Esophagus (tissue), 2 donors: ENCODE data around the gene TTC34. TPM values are rescaled to one million over a fixed set of nuclear protein-coding genes. Genes with fewer than 3 reads are reported as not detected.

ENCODE experiments used
- H3K27ac ChIP-seq, 2 donors: one replicate each; pipeline ENCODE4 v1.5.1; 2013; ENCODE audit warnings: low read depth in 2 of 2, mild to moderate bottlenecking in 2 of 2, inconsistent platforms in 1 of 2, low read length in 1 of 2, moderate library complexity in 1 of 2
- H3K27me3 ChIP-seq, 2 donors: one replicate each; pipeline ENCODE4 v1.6.1; 2013; ENCODE audit warnings: low read length in 2 of 2, control low read depth in 1 of 2, mild to moderate bottlenecking in 1 of 2; ENCODE audit not compliant: insufficient read depth in 2 of 2, control insufficient read depth in 1 of 2
- H3K36me3 ChIP-seq, 2 donors: one replicate each; pipeline ENCODE4 v1.6.1; 2013; ENCODE audit warnings: low read length in 1 of 2; ENCODE audit not compliant: control insufficient read depth in 2 of 2, insufficient read depth in 2 of 2
- H3K4me1 ChIP-seq, 2 donors: one replicate each; pipeline ENCODE4 v1.6.1; 2013; ENCODE audit warnings: low read length in 1 of 2; ENCODE audit not compliant: control insufficient read depth in 2 of 2, insufficient read depth in 2 of 2
- H3K4me3 ChIP-seq, 2 donors: one replicate each; pipeline ENCODE4 v1.5.1; 2013; ENCODE audit warnings: low read length in 2 of 2, mild to moderate bottlenecking in 2 of 2, low read depth in 1 of 2, moderate library complexity in 1 of 2
- H3K9me3 ChIP-seq, 2 donors: one replicate each; pipeline ENCODE4 v1.6.1; 2013; ENCODE audit warnings: mild to moderate bottlenecking in 2 of 2, low read depth in 1 of 2, low read length in 1 of 2, moderate library complexity in 1 of 2; ENCODE audit not compliant: control insufficient read depth in 2 of 2, insufficient read depth in 1 of 2
- WGBS, 2 donors: extraction: QIAGEN DNeasy Blood & Tissue Kit; methylation state at CpG; one replicate each; pipeline ENCODE4 v1.1.7; 2013; 5-methylcytosine and 5-hydroxymethylcytosine counted together
- polyA plus RNA-seq, 2 donors: library from polyadenylated mRNA; stranded (reverse); fragments of 200-250 nt; gene quantifications; one replicate each; pipeline ENCODE4 v1.2.3, GENCODE V29; 2013
- donor health status: healthy with polysubstance abuse.
- donor health status: Bipolar disorder and iron deficiency.

Gene TTC34
- polyA plus RNA-seq, 2 donors: 0.02 to 0.20 TPM

DNA sequence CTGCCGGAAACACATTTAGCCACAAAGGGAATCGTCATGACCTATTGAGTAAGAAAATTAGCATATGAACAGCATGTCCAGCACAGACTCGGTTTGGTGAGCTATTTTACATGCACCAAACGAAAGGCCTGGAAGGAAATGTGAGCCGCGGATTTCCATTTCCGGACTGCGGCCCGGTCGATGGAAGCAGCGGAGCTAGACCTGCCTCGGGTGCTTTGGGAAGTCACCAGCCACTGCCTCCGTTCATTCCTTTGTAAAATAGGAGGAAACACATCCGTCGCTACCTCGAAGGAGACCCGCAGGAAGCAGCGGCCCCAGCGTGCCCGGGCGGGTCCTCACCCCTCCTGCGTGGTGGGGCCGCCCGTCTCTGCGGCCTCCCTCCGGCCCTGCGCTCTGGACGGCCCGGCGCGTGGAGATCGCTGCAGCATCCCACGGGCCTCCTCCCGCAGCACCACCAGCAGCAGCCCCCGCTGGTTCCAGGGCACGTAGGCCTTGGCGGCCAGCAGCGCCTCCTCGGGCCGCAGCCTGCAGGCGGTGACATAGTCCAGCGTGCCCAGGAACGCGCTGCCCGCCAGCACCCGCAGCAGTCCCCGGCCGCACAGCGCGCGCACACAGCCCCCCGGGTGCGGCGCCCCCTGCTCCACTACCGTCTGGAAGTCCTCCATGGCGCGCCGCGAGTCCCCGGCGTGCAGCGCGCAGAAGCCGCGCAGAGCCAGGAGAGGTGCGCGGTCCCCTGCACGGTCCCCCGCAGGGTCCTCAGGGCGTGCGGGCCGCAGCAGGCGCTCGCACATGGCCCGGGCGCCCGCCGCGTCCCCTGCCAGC, 12.1 kb downstream of the TTC34 start:
- peaks cover 6 to 11% of the 10 kb centered on the region in 2 donors for H3K9me3 ChIP-seq
- H3K27ac ChIP-seq: no peak overlapping the region
- H3K4me1 ChIP-seq: no peaks in the 10 kb centered on the region
- WGBS, 2 donors: 10 to 12% methylated on average over 76 to 79 of the region's 79 CpGs
- no peaks in the 10 kb centered on the region for H3K36me3 ChIP-seq
- no peak overlapping the region for H3K4me3 ChIP-seq
- peaks cover 4 to 20% of the 10 kb centered on the region in 2 donors for H3K27me3 ChIP-seq

GRCh38 chr1:2788506-2789163, 12.9 kb downstream of the TTC34 start:
- no peaks in the 10 kb centered on the region for H3K4me1 ChIP-seq
- no peaks in the 10 kb centered on the region for H3K36me3 ChIP-seq
- 59 to 60% methylated on average over 19 of the region's 19 CpGs for WGBS, 2 donors
- no peak overlapping the region for H3K4me3 ChIP-seq
- H3K27me3 ChIP-seq: peaks cover 4 to 20% of the 10 kb centered on the region in 2 donors
- peaks cover 6 to 10% of the 10 kb centered on the region in 2 donors for H3K9me3 ChIP-seq
- no peak overlapping the region for H3K27ac ChIP-seq

GRCh38 chr1:2787163-2787911, 14.2 kb downstream of the TTC34 start:
- WGBS, 2 donors: 72 to 73% methylated on average over 26 of the region's 26 CpGs
- peaks cover 8 to 16% of the 10 kb centered on the region in 2 donors for H3K9me3 ChIP-seq

GRCh38 chr1:2786329-2787162, 14.9 kb downstream of the TTC34 start:
- peaks cover 4 to 17% of the 10 kb centered on the region in 2 donors for H3K27me3 ChIP-seq
- no peaks in the 10 kb centered on the region for H3K4me1 ChIP-seq
- H3K4me3 ChIP-seq: no peak overlapping the region
- H3K9me3 ChIP-seq: peaks cover 8 to 15% of the 10 kb centered on the region in 2 donors
- H3K36me3 ChIP-seq: no peaks in the 10 kb centered on the region
- WGBS, 2 donors: 33 to 38% methylated on average over 27 of the region's 27 CpGs
- H3K27ac ChIP-seq: no peak overlapping the region

More at GRCh38 chr1:2787163-2787911, 14.2 kb downstream of the TTC34 start:
- H3K27ac ChIP-seq: no peak overlapping the region
- peaks cover 4 to 18% of the 10 kb centered on the region in 2 donors for H3K27me3 ChIP-seq
- H3K4me3 ChIP-seq: no peak overlapping the region
- no peaks in the 10 kb centered on the region for H3K36me3 ChIP-seq
- no peaks in the 10 kb centered on the region for H3K4me1 ChIP-seq

DNA sequence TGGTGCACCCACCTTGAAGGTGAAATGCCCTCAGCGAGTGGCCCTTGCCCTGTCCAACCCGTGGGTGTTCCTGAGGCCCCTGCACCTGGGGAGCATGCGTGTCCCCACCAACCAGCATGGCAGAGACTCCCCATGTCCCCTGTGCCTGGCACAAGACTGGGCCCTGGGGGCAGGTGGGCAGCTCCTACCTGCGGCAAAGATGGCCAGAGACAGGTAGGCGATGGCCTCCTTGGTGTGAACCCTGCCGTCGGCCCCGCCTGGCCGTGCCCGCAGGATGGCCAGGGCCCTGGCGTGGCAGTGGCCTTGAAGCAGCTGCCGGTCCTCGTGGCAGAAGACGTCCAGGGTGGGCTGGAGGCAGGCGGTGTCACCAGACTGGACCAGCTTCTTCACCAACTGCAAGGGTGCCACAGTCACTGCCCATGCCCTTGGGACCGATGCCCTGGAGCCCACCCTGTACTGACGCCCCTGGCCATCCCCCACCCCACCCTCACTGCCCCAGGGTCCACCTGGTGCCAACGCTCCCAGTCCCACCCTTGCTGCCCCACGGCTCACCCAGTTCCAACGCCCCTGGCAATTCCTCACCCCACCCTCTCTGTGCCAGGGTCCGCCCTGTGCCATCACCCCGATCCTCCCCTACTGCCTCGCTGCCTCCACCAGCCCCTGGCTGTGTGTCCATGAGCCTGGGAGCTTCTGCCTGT, 15.7 kb downstream of the TTC34 start:
- H3K27ac ChIP-seq: no peak overlapping the region
- no peaks in the 10 kb centered on the region for H3K4me1 ChIP-seq
- peaks cover 4 to 15% of the 10 kb centered on the region in 2 donors for H3K27me3 ChIP-seq
- no peak overlapping the region for H3K4me3 ChIP-seq
- no peaks in the 10 kb centered on the region for H3K36me3 ChIP-seq
- H3K9me3 ChIP-seq: peaks cover 5 to 15% of the 10 kb centered on the region in 2 donors
- 83 to 87% methylated on average over 23 of the region's 23 CpGs for WGBS, 2 donors

DNA sequence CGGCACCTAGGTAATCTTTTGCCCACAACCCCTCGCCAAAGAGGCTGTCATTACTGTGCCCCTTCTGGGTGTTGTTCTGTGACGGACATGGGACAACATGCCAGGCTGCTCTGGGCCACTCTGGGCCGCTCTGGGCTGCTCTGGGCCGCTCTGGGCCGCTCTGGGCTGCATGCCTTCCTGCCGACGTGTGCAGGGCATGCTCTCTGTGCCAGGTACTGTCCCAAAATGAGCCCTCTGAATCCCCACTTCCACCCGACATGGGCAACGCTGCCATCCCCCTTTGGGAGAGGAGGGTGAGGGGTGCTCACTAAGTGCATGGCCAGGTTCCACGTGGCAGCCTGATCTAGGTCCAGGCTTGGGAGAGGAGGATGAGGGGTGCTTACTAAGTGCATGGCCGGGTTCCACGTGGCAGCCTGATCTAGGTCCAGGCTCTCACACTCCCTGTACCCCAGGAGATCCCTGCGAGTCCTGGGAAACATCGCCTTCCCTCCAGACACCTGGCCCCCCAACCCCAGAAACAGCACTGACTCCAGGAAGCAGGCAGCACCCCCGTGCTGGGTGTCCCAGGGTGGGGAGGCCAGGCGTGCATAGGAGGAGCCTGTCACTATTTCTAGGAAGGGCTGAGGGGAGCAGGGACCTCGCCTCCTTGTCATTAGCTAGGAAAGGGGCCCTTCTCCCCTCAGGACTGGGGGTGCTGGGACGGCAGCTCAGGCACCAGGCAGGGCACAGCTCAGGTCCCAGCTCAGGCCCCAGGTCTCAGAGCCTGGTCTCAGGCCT, 16.5 kb downstream of the TTC34 start:
- H3K36me3 ChIP-seq: no peaks in the 10 kb centered on the region
- H3K4me3 ChIP-seq: no peak overlapping the region
- WGBS, 2 donors: 62 to 67% methylated on average over 18 to 19 of the region's 19 CpGs
- peaks cover 5 to 15% of the 10 kb centered on the region in 2 donors for H3K9me3 ChIP-seq
- peaks cover 0 to 14% of the 10 kb centered on the region in 2 donors for H3K27me3 ChIP-seq
- no peak overlapping the region for H3K27ac ChIP-seq
- H3K4me1 ChIP-seq: no peaks in the 10 kb centered on the region

GRCh38 chr1:2783435-2784397, 17.8 kb downstream of the TTC34 start:
- H3K36me3 ChIP-seq: no peaks in the 10 kb centered on the region
- peaks cover 5 to 15% of the 10 kb centered on the region in 2 donors for H3K9me3 ChIP-seq
- H3K4me1 ChIP-seq: no peaks in the 10 kb centered on the region
- no peak overlapping the region for H3K4me3 ChIP-seq
- peaks cover 0 to 6% of the 10 kb centered on the region in 2 donors for H3K27me3 ChIP-seq
- WGBS, 2 donors: 85 to 86% methylated on average over 30 of the region's 30 CpGs
- H3K27ac ChIP-seq: no peak overlapping the region
